Activated naive CD8-positive, alpha-beta T cell (primary cell): ENCODE data around the gene GIMAP4.
"Not testable (repeated sequence)": the region's sequence is repeated elsewhere in the genome, so short reads cannot be mapped to it uniquely, and the experiment has no call there.

Experiments
- H3K27ac Mint-ChIP-seq: one replicate; pipeline ENCODE4 v1.8.0; 2021; ENCODE audit warnings: mixed read lengths
- H3K27me3 Mint-ChIP-seq: one replicate; pipeline ENCODE4 v1.8.0; 2021; ENCODE audit warnings: mixed read lengths
- H3K36me3 Mint-ChIP-seq: one replicate; pipeline ENCODE4 v1.8.0; 2021; ENCODE audit warnings: mixed read lengths
- H3K4me1 Mint-ChIP-seq: one replicate; pipeline ENCODE4 v1.8.0; 2021; ENCODE audit warnings: low read depth, mixed read lengths
- H3K4me3 Mint-ChIP-seq: one replicate; pipeline ENCODE4 v1.8.0; 2021; ENCODE audit warnings: mild to moderate bottlenecking, mixed read lengths
- H3K9me3 Mint-ChIP-seq: one replicate; pipeline ENCODE4 v1.8.0; 2021; ENCODE audit warnings: low read depth, mixed read lengths

The GIMAP4 gene

GRCh38 chr7:150567871-150568301, 696 bp downstream of the GIMAP4 start:
- Mint-ChIP-seq H3K27ac (peak overlapping the region; percentile 100), H3K36me3 (peaks cover 35% of the 10 kb centered on the region), H3K27me3 (no peaks in the 10 kb centered on the region), H3K9me3 (peaks cover 7% of the 10 kb centered on the region), H3K4me3 (peak overlapping the region; percentile 92), H3K4me1 (peaks cover 84% of the 10 kb centered on the region)

GRCh38 chr7:150568714-150569113, 1.5 kb downstream of the GIMAP4 start:
- H3K36me3 Mint-ChIP-seq, result peaks cover 42% of the 10 kb centered on the region
- H3K27ac Mint-ChIP-seq, result peak overlapping the region; percentile 100
- H3K4me3 Mint-ChIP-seq, result peak overlapping the region; percentile 92
- H3K27me3 Mint-ChIP-seq, result no peaks in the 10 kb centered on the region
- H3K4me1 Mint-ChIP-seq, result peaks cover 80% of the 10 kb centered on the region
- peaks cover 11% of the 10 kb centered on the region for H3K9me3 Mint-ChIP-seq

DNA sequence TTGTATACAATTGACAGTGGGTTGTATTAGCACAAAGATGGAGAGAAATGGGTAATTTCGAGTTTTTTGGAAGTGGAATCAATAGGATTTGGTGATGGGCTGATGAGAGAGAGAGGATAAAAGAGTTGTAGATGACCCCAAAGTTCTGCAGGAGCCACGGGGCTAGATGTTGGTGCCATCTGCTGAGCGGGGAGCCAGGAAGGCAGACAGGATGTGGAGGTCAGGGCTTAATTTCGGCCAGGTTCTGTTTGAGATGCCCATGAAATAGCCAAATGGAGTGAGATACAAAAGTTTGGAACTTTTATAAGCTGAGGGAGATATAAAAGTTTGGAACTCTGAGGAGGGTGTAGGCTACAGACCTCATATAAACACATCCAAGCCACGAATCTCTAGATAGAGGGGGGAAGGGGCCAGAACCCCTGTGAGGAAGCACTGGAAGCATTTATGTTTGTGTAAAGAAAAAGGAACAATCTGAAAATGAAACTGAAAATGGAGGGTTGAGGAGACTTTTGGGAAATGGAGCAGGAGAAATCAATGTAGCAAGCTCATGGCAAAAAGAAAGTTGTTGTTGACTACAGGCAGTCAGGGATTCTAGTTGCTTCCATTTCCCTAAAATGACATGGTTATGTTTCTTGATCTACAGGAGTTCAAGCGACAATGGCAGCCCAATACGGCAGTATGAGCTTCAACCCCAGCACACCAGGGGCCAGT, 2.2 kb downstream of the GIMAP4 start:
- Mint-ChIP-seq H3K4me1 (peaks cover 74% of the 10 kb centered on the region), H3K27me3 (no peaks in the 10 kb centered on the region), H3K4me3 (peak overlapping the region; percentile 92), H3K36me3 (peaks cover 47% of the 10 kb centered on the region), H3K27ac (peak overlapping the region; percentile 100), H3K9me3 (peaks cover 11% of the 10 kb centered on the region)

GRCh38 chr7:150570556-150571465, 3.6 kb downstream of the GIMAP4 start:
- Mint-ChIP-seq H3K9me3 (peaks cover 11% of the 10 kb centered on the region), H3K4me1 (peaks cover 61% of the 10 kb centered on the region), H3K27me3 (no peaks in the 10 kb centered on the region), H3K4me3 (peak overlapping the region; percentile 69), H3K36me3 (peaks cover 47% of the 10 kb centered on the region), H3K27ac (peak overlapping the region; percentile 100)

DNA sequence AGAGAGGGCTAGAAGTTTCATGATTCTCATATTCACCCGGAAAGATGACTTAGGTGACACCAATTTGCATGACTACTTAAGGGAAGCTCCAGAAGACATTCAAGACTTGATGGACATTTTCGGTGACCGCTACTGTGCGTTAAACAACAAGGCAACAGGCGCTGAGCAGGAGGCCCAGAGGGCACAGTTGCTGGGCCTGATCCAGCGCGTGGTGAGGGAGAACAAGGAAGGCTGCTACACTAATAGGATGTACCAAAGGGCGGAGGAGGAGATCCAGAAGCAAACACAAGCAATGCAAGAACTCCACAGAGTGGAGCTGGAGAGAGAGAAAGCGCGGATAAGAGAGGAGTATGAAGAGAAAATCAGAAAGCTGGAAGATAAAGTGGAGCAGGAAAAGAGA, 5.3 kb downstream of the GIMAP4 start:
- Mint-ChIP-seq H3K27me3 (no peaks in the 10 kb centered on the region), H3K4me1 (peaks cover 54% of the 10 kb centered on the region), H3K36me3 (peaks cover 59% of the 10 kb centered on the region), H3K4me3 (peak overlapping the region; percentile 0), H3K27ac (peak overlapping the region; percentile 82), H3K9me3 (peaks cover 17% of the 10 kb centered on the region)

DNA sequence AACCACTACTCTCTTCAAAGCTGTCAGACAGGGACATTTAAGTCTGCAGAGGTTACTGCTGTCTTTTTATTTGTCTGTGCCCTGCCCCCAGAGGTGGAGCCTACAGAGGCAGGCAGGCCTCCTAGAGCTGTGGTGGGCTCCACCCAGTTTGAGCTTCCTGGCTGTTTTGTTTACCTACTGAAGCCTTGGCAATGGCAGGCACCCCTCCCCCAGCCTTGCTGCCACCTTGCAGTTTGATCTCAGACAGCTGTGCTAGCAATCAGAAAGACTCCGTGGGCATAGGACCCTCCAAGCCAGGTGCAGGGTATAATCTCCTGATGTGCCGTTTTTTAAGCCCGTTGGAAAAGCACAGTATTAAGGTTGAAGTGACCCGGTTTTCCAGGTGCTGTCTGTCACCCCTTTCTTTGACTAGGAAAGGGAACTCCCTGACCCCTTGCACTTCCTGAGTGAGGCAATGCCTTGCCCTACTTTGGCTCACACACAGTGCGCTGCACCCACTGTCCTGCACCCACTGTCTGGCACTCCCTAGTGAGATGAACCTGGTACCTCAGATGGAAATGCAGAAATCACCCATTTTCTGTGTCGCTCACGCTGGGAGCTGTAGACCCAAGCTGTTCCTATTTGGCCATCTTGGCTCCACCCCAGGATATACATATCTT, 12.9 kb downstream of the GIMAP4 start:
- Mint-ChIP-seq H3K4me1 (peaks cover 34% of the 10 kb centered on the region), H3K36me3 (peaks cover 32% of the 10 kb centered on the region), H3K27ac (peak overlapping the region; percentile 41), H3K9me3 (peaks cover 24% of the 10 kb centered on the region)
- not testable (repeated sequence) for H3K4me3 Mint-ChIP-seq, H3K27me3 Mint-ChIP-seq

DNA sequence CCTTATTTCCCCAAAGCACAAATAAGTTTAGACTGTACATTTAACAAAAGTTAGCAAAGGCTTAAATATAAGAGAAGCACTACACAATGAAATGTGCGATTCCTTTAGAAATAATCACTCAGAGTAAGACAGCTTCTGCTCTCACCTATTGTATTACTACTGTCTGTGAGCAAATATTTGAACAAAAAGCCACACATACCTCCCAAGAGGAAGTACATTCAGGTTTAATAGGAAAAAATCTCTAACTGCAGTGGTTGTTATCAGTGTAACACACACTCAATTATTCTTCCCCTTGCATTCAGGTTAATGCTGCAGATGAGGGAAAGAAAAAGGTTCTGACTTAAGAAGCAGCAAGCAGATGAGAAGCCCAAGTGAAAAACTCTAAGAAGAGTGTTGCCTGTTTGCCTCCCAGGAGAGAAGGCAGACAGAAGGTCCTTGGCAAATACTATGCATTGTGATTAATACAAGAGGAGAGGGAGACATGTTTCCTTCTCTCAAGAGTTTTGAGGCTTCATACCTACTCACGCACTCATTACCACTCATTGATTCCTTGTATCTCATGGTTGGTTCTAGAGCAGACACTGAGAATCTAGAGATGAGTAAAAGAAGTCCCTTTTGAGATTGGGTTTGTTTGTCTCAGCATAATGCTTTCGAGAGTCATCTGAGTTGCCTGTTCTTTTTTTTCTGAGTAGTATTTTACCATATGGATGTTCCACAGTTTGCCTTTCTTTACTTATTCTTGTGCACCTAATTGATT, 13.6 kb downstream of the GIMAP4 start:
- Mint-ChIP-seq H3K4me3 (no peak overlapping the region), H3K27me3 (no peaks in the 10 kb centered on the region), H3K9me3 (peaks cover 24% of the 10 kb centered on the region), H3K4me1 (peaks cover 40% of the 10 kb centered on the region), H3K27ac (peak overlapping the region; percentile 41), H3K36me3 (peaks cover 32% of the 10 kb centered on the region)

- peaks cover 50% of the 10 kb centered on the region for H3K4me1 Mint-ChIP-seq
- H3K27me3 Mint-ChIP-seq, result no peaks in the 10 kb centered on the region
- H3K9me3 Mint-ChIP-seq, result peaks cover 15% of the 10 kb centered on the region
- H3K4me3 Mint-ChIP-seq, result peak overlapping the region; percentile 32
- H3K36me3 Mint-ChIP-seq, result peaks cover 17% of the 10 kb centered on the region
- H3K27ac Mint-ChIP-seq, result peak overlapping the region; percentile 85
Measured at GRCh38 chr7:150585199-150585598, 18.0 kb downstream of the GIMAP4 start.

DNA sequence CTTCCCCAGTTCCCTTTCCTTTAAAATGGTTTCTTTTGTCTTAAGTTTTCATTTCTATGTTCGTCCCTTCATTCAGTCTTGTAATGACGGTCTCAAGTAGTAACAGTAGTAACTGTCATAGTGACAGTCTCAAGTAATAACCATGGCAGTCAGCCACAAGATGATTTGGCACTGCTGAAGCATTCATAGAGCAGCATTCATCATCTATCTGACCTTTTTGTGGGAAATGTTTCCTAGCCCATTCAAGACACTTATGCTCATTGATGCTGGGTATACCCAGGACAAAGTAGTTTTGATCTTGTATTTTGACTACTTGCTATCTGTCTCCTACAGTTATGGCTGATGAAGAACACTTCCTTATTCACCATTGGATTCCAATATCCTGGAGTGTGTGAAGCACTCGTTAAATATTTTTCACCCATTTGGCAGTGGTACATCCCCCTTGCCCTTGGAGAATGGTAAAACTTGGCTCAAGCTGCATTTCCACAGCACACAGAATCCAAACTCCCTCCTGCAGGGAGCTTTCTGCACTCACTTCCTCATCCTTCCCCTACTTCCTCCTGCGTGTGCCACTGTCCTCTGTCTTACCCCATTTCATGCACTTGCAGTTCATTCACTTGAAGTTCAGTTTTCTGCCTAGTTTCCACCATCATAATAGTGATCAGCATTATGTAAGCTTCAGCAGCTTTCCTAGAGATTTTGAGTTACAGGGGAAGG, 19.0 kb downstream of the GIMAP4 start:
- H3K4me3 Mint-ChIP-seq, result peak overlapping the region; percentile 47

DNA sequence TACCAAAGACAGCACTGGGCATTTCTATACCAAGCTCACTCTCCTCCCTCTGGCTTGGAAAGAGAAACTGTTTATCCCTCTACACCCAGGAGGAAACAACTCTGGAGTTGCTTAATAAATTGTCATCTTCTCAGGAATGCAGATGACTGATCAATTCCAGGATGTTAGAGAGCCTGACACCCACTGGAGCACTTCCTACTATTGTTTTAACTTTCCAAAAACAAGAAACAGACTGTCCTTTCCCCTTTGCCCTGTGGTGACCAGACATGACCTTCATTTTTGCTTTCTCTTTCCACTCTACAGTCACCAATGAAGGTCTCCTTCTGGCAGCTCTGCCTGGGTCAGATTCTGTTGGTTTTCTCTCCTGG, 19.6 kb downstream of the GIMAP4 start:
- no peak overlapping the region for H3K4me3 Mint-ChIP-seq
- peaks cover 17% of the 10 kb centered on the region for H3K36me3 Mint-ChIP-seq
- peak overlapping the region; percentile 85 for H3K27ac Mint-ChIP-seq
- H3K27me3 Mint-ChIP-seq, result no peaks in the 10 kb centered on the region
- H3K9me3 Mint-ChIP-seq, result peaks cover 13% of the 10 kb centered on the region
- H3K4me1 Mint-ChIP-seq, result peaks cover 57% of the 10 kb centered on the region

More for the DNA sequence above, 19.0 kb downstream of the GIMAP4 start:
- Mint-ChIP-seq H3K27me3 (no peaks in the 10 kb centered on the region), H3K4me1 (peaks cover 56% of the 10 kb centered on the region), H3K36me3 (peaks cover 15% of the 10 kb centered on the region), H3K9me3 (peaks cover 10% of the 10 kb centered on the region), H3K27ac (peak overlapping the region; percentile 85)

GRCh38 chr7:150587551-150587950, 20.4 kb downstream of the GIMAP4 start:
- Mint-ChIP-seq H3K4me1 (peaks cover 57% of the 10 kb centered on the region), H3K36me3 (peaks cover 24% of the 10 kb centered on the region), H3K27me3 (no peaks in the 10 kb centered on the region), H3K27ac (peak overlapping the region; percentile 85), H3K4me3 (no peak overlapping the region), H3K9me3 (peaks cover 15% of the 10 kb centered on the region)

DNA sequence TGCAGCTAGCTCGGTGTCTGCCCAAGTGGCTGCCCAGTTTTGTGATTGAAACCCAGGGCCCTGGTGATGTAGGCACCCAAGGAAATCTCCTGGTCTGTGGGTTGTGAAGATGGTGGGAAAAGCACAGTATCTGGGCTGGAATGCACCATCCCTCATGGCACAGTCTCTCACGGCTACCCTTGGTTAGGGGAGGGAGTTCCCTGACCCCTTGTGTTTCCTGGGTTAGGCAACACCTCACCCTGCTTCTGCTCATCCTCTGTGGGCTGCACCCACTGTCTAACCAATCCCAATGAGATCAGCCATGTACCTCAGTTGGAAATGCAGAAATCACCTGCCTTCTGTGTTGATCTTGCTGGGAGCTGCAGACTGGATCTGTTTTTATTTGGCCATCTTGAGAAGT, 27.6 kb downstream of the GIMAP4 start:
- peaks cover 29% of the 10 kb centered on the region for H3K36me3 Mint-ChIP-seq
- no peaks in the 10 kb centered on the region for H3K27me3 Mint-ChIP-seq
- peak overlapping the region; percentile 4 for H3K27ac Mint-ChIP-seq
- no peak overlapping the region for H3K4me3 Mint-ChIP-seq
- peaks cover 14% of the 10 kb centered on the region for H3K9me3 Mint-ChIP-seq
- H3K4me1 Mint-ChIP-seq, result peaks cover 61% of the 10 kb centered on the region

DNA sequence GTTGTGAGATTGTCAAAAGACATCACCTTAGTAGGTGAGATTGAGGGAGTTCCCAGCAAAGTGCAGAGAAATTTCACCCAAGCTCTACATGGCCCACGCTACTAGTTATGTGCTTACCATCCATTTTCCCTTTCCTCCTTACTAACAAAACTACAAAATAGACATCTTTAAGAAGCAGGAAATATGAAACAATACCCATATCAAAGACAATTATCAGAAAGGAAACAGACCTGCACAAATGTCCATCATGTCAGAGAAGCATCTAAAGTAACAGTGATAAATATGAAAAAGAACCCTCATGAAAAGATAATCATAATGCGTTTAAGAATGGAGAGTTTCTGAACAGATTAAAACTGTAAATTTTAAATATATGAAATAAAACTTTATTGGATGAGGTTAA, 28.2 kb downstream of the GIMAP4 start:
- Mint-ChIP-seq H3K4me3 (no peak overlapping the region), H3K4me1 (peaks cover 61% of the 10 kb centered on the region), H3K36me3 (peaks cover 34% of the 10 kb centered on the region), H3K9me3 (peaks cover 14% of the 10 kb centered on the region), H3K27me3 (no peaks in the 10 kb centered on the region), H3K27ac (peak overlapping the region; percentile 4)

DNA sequence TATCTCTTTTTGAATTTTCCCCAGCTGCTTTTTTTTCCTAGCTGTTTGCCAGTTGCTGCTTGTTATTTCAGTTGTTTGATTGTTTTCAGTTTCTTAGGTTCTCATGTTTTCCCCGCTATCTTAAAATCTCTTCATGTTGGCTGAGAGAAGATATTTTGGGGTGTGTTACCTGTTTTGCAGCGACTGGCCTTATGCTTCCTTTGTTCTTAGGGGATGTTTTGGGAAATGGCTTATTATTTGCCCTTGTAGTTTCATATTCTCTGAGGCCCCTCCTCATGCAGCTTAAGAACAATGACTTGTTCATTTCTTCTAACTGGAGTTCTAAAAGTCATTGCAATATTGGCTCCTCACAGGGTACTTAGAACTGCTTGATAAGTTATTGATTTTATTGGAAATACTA, 36.4 kb downstream of the GIMAP4 start:
- peak overlapping the region; percentile 85 for H3K27ac Mint-ChIP-seq
- peaks cover 15% of the 10 kb centered on the region for H3K36me3 Mint-ChIP-seq
- H3K9me3 Mint-ChIP-seq, H3K27me3 Mint-ChIP-seq: not testable (repeated sequence)
- H3K4me1 Mint-ChIP-seq, result peaks cover 70% of the 10 kb centered on the region
- peak overlapping the region; percentile 30 for H3K4me3 Mint-ChIP-seq
